Neural progenitor cell (in vitro differentiated cells): ENCODE measurements around the gene LPXN.

Experiments
- CTCF ChIP-seq: fragments of 200-600 bp; sonication (generic); IDR thresholded peaks from 2 replicates; pipeline ENCODE4 v1.5.1; 2017; ENCODE audit warnings: antibody characterized with exemption, mild to moderate bottlenecking
- EZH2 ChIP-seq: fragments of 200-600 bp; sonication (generic); IDR thresholded peaks from 2 replicates; pipeline ENCODE4 v1.6.1; 2017; ENCODE audit warnings: antibody characterized with exemption, mild to moderate bottlenecking, moderate library complexity

- TF ChIP-seq CTCF = no peak
- no peak for TF ChIP-seq EZH2
Observed at GRCh38 chr11:58495906-58496305, 79.8 kb downstream of the LPXN start.
